Medulla oblongata (tissue), 1 donor: ENCODE measurements around the gene DDRGK1.
"Not testable (repeated sequence)": the region's sequence is repeated elsewhere in the genome, so short reads cannot be mapped to it uniquely, and the experiment has no call there.

Experiments used
- DNase-seq: peaks from one replicate; pipeline ENCODE4 v3.0.0-alpha.2; 2015; ENCODE audit errors: extremely low spot score

The DDRGK1 gene

GRCh38 chr20:3215359-3215917 is 11.0 kb upstream of the DDRGK1 start:
- DNase-seq = not testable (repeated sequence)

GRCh38 chr20:3213226-3213625 is 8.7 kb upstream of the DDRGK1 start:
- DNase-seq = no peak

GRCh38 chr20:3210346-3210745 is 5.9 kb upstream of the DDRGK1 start:
- no peak for DNase-seq

- DNase-seq = no peak
Observed at GRCh38 chr20:3209946-3210317, 5.5 kb upstream of the DDRGK1 start.

GRCh38 chr20:3209257-3209945 is 4.9 kb upstream of the DDRGK1 start, which contains the start of gene ITPA:
Gene ITPA, plus strand, starts transcription at chr20:3209498. Its CDS starts 54 bp downstream, at chr20:3209552.
- peak; percentile 60 for DNase-seq

- DNase-seq = no peak
Observed at GRCh38 chr20:3208786-3209256, 4.3 kb upstream of the DDRGK1 start.

- DNase-seq = peak; percentile 19
Observed at GRCh38 chr20:3203315-3204123, 963 bp downstream of the DDRGK1 start.

- DNase-seq = no peak
Observed at GRCh38 chr20:3202965-3203314, 1.5 kb downstream of the DDRGK1 start.

- DNase-seq = no peak
Observed at GRCh38 chr20:3199976-3200755, 4.3 kb downstream of the DDRGK1 start.

- no peak for DNase-seq
Observed at GRCh38 chr20:3199206-3199605, 5.3 kb downstream of the DDRGK1 start.

- no peak for DNase-seq
Observed at GRCh38 chr20:3195590-3196237, 8.8 kb downstream of the DDRGK1 start.

- no peak for DNase-seq
Observed at GRCh38 chr20:3194617-3195280, 9.7 kb downstream of the DDRGK1 start.

GRCh38 chr20:3193806-3194616 is 10.5 kb downstream of the DDRGK1 start:
- DNase-seq = no peak

- no peak for DNase-seq
Observed at GRCh38 chr20:3192226-3193015, 12.1 kb downstream of the DDRGK1 start.

GRCh38 chr20:3190681-3191111 is 13.8 kb downstream of the DDRGK1 start:
- no peak for DNase-seq

GRCh38 chr20:3189561-3190131 is 14.8 kb downstream of the DDRGK1 start:
- DNase-seq = no peak

GRCh38 chr20:3188823-3189413 is 15.6 kb downstream of the DDRGK1 start:
- no peak for DNase-seq

GRCh38 chr20:3187861-3188260 is 16.6 kb downstream of the DDRGK1 start:
- not testable (repeated sequence) for DNase-seq
